Measurements from ENCODE around the gene IFIH1.

IFIH1 gene

GRCh38 chr2:162318328-162319180 is at the start of gene IFIH1:
Gene IFIH1, minus strand, starts transcription at chr2:162318684. Its CDS starts 377 bp downstream, at chr2:162318307.
- peak; percentile 89 for DNase-seq

- DNase-seq, result no peak
Observed at GRCh38 chr2:162365392-162365791, 46.9 kb upstream of the IFIH1 start.

GRCh38 chr2:162344617-162344950 is 26.1 kb upstream of the IFIH1 start:
- no peak for DNase-seq

GRCh38 chr2:162343824-162344616 is 25.5 kb upstream of the IFIH1 start, which contains the start of gene GCA:
Gene GCA, plus strand, starts transcription at chr2:162344132. Its CDS starts 117 bp downstream, at chr2:162344249.
- DNase-seq, result peak; percentile 97

- DNase-seq, result no peak
Observed at GRCh38 chr2:162343492-162343823, 25.0 kb upstream of the IFIH1 start.

GRCh38 chr2:162342841-162343240 is 24.4 kb upstream of the IFIH1 start:
- peak; percentile 35 for DNase-seq

- DNase-seq, result no peak
Observed at GRCh38 chr2:162342321-162342720, 23.8 kb upstream of the IFIH1 start.

GRCh38 chr2:162340822-162341221 is 22.3 kb upstream of the IFIH1 start:
- no peak for DNase-seq

GRCh38 chr2:162337868-162338267 is 19.4 kb upstream of the IFIH1 start:
- no peak for DNase-seq

GRCh38 chr2:162333968-162334367 is 15.5 kb upstream of the IFIH1 start:
- DNase-seq, result peak; percentile 8

- DNase-seq, result no peak
Observed at GRCh38 chr2:162330881-162331280, 12.4 kb upstream of the IFIH1 start.

GRCh38 chr2:162328424-162329157 is 10.1 kb upstream of the IFIH1 start:
- no peak for DNase-seq

GRCh38 chr2:162327806-162328205 is 9.3 kb upstream of the IFIH1 start:
- no peak for DNase-seq

GRCh38 chr2:162327134-162327769 is 8.8 kb upstream of the IFIH1 start:
- no peak for DNase-seq

- DNase-seq, result no peak
Observed at GRCh38 chr2:162324953-162325352, 6.5 kb upstream of the IFIH1 start.

- DNase-seq, result no peak
Observed at GRCh38 chr2:162320864-162321517, 2.5 kb upstream of the IFIH1 start.

- peak; percentile 11 for DNase-seq
Observed at GRCh38 chr2:162317861-162318327, 590 bp downstream of the IFIH1 start.

- no peak for DNase-seq
Observed at GRCh38 chr2:162317058-162317742, 1.3 kb downstream of the IFIH1 start.

GRCh38 chr2:162316590-162316989 is 1.9 kb downstream of the IFIH1 start:
- no peak for DNase-seq

GRCh38 chr2:162315938-162316337 is 2.5 kb downstream of the IFIH1 start:
- no peak for DNase-seq

GRCh38 chr2:162312853-162313252 is 5.6 kb downstream of the IFIH1 start:
- no peak for DNase-seq

Data from MV-4-11 (cell line).